ENCODE results near the gene ABCC3. TPM values are rescaled to one million over a fixed set of nuclear protein-coding genes. Genes with fewer than 3 reads are reported as not detected.

ABCC3 gene, protein sequence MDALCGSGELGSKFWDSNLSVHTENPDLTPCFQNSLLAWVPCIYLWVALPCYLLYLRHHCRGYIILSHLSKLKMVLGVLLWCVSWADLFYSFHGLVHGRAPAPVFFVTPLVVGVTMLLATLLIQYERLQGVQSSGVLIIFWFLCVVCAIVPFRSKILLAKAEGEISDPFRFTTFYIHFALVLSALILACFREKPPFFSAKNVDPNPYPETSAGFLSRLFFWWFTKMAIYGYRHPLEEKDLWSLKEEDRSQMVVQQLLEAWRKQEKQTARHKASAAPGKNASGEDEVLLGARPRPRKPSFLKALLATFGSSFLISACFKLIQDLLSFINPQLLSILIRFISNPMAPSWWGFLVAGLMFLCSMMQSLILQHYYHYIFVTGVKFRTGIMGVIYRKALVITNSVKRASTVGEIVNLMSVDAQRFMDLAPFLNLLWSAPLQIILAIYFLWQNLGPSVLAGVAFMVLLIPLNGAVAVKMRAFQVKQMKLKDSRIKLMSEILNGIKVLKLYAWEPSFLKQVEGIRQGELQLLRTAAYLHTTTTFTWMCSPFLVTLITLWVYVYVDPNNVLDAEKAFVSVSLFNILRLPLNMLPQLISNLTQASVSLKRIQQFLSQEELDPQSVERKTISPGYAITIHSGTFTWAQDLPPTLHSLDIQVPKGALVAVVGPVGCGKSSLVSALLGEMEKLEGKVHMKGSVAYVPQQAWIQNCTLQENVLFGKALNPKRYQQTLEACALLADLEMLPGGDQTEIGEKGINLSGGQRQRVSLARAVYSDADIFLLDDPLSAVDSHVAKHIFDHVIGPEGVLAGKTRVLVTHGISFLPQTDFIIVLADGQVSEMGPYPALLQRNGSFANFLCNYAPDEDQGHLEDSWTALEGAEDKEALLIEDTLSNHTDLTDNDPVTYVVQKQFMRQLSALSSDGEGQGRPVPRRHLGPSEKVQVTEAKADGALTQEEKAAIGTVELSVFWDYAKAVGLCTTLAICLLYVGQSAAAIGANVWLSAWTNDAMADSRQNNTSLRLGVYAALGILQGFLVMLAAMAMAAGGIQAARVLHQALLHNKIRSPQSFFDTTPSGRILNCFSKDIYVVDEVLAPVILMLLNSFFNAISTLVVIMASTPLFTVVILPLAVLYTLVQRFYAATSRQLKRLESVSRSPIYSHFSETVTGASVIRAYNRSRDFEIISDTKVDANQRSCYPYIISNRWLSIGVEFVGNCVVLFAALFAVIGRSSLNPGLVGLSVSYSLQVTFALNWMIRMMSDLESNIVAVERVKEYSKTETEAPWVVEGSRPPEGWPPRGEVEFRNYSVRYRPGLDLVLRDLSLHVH (N-terminal part only)
- total RNA-seq = 25.2 and 25.9 TPM in 2 replicates

DNA sequence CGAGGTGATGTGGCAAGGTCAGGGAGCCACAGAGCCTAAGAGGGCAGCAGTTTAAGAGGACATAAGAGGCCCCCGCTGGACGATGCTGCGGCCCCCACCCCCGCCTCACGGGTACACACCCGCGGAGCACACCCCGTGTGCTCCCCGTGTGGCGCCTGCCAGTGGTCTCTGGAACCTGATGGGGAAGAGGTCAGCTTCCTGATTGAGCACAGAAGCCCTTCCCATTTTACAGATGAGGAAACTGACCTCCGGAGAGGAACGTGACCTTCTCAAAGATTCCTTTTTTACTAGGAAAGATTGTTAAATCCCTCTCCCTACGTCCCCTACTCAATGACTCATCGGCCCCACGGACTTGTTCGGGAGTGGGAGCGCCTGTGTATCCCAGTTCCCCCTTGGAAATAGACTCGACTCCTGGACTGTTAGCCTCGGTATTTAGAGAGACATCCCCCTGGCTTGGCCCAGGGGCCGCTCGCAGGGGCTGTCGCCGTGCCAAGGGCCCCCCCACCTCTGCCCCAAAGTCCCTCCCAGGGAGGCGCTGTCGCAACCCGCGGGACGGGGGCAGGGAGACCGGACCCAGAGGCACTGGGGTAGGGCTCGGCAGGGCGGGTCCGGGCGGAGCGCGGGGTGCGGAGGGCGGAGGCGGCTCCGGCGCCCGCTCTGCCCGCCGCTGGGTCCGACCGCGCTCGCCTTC, at the start of gene ABCC3:
ABCC3 (plus strand) TSS at position 658 of the 691 bp plus-strand sequence. CDS start 56 bp downstream, outside the sequence.

DNA sequence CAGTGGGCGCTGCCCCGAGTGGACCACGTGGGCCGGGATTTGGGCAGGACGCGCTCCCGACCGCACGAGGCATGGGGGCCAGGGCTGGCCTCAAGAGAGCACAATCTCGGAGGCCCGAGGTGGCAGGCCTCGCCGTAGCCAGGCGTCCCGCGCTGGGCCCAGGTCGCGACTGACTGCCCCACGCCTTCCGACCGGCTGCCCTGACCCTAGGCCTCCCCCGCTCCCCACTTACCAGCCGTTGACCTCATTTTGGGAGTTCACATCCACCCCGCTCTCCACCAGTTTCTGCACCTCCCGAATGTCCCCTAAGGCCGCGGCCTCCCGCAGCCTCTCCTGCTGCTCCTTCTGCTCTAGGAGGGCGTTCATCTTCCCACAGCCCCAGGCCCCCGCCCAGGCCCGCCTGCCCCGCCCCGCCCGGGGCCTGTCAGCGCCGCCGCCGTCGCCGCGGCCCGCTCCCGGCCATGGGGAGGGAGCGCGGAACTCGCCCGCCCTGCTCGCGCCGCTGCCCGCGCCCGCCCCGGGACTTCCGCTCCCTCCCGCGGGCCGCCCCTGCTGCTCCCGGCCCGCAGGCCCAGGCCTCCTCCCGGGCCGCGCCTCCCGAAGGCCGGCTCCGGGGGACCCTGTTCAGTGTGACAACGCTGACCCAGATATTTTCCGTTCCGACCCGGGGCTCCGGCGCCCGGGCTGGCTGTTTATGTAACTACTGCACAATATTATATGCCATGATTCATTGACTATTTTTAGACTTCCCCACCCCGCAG, 72.8 kb downstream of the ABCC3 start, which contains the start of gene ANKRD40:
ANKRD40 (minus strand) TSS at position 626 of the 761 bp plus-strand sequence; CDS start at position 366, 260 bp downstream.

DNA sequence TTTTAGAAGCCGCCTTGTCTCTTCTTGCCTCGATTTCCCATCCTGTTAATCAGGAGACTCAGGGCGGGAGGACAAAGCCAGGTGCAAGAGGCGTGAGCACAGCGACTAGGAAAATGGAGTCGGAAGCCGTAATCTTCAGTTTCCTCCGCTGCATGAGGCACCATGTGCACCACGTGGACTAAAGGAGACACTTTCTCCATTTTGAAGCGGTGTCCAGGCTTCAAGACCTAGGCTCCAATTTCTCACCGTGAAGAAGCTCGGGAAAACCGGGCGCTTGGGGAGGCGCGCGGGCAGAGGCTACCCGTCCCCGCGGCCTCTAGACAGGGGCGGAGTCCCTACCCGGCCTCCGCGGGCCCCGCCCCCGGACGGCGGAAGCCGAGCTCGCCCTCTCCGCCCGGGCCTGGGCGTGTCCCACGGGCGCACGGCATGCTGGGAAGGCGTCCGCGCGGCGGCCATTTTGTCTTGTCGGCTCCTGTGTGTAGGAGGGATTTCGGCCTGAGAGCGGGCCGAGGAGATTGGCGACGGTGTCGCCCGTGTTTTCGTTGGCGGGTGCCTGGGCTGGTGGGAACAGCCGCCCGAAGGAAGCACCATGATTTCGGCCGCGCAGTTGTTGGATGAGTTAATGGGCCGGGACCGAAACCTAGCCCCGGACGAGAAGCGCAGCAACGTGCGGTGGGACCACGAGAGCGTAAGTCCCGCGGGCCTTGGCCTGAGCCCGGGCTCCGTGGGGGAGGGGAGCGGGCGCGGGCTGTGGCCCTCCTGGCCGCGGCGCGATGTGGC, 84.7 kb downstream of the ABCC3 start, which contains the start of gene LUC7L3:
LUC7L3 (plus strand) TSS at position 460 of the 780 bp plus-strand sequence; CDS start at position 590, 130 bp downstream.

Small RNA genes lying within 50 kb of the gene (small RNA-seq; reads per million reads assigned to genes)
- gene RF00019 = not detected

Other genes with a start within 250 kb of the ABCC3 start
- gene LRRC59, start 237.4 kb upstream of the ABCC3 start, total RNA-seq = 139 and 158 TPM in 2 replicates
- gene ACSF2, start 208.7 kb upstream of the ABCC3 start, total RNA-seq = 16.6 and 17.2 TPM in 2 replicates
- gene CHAD, start 166.0 kb upstream of the ABCC3 start, total RNA-seq = not detected in 2 replicates
- 17.4 and 18.3 TPM in 2 replicates for gene RSAD1, start 156.0 kb upstream of the ABCC3 start, total RNA-seq
- 1.8 and 2.5 TPM in 2 replicates for gene MYCBPAP, start 126.4 kb upstream of the ABCC3 start, total RNA-seq
- gene EPN3, start 102.1 kb upstream of the ABCC3 start, total RNA-seq = not detected in 2 replicates
- 86.2 and 95.6 TPM in 2 replicates for gene SPATA20, start 87.7 kb upstream of the ABCC3 start, total RNA-seq
- 1.1 and 1.3 TPM in 2 replicates for gene CACNA1G, start 74.2 kb upstream of the ABCC3 start, total RNA-seq
- 51.2 and 52.3 TPM in 2 replicates for gene ANKRD40, start 73.0 kb downstream of the ABCC3 start, total RNA-seq
- 28.4 and 31.5 TPM in 2 replicates for gene LUC7L3, start 84.7 kb downstream of the ABCC3 start, total RNA-seq
- not detected in 2 replicates for gene ANKRD40CL, start 132.6 kb downstream of the ABCC3 start, total RNA-seq
- gene WFIKKN2, start 200.7 kb downstream of the ABCC3 start, total RNA-seq = 0.13 and 0.22 TPM in 2 replicates
- 30.6 and 33.2 TPM in 2 replicates for gene TOB1, start 231.5 kb downstream of the ABCC3 start, total RNA-seq